ENCODE results near the gene EVPL.

GRCh38 chr17:76007850-76008165 lies 19.3 kb downstream of the EVPL start:
- TF ChIP-seq CTCF (IDR thresholded peaks at IDR 0.05; ENCODE audit: low read depth, low read length) (no peak), POLR2A (IDR thresholded peaks at IDR 0.05; ENCODE audit: extremely low read depth, insufficient read length) (no peak), MYC (IDR thresholded peaks at IDR 0.05; ENCODE audit: low read depth, low read length) (no peak)

Data from NB4 (cell line).